C4-2B (cell line): ENCODE data around the gene KAT2B.

Experiments used
- CTCF ChIP-seq: fragments of 450-650 bp; conservative IDR thresholded peaks from 2 replicates; pipeline ENCODE4 v1.5.1; 2017; ENCODE audit warnings: mild to moderate bottlenecking
- ZFX ChIP-seq: fragments of 450-650 bp; IDR thresholded peaks from 2 replicates; pipeline ENCODE4 v1.6.1; 2017

GRCh38 chr3:20076296-20076997, 36.2 kb downstream of the KAT2B start:
- TF ChIP-seq CTCF (no peak), ZFX (no peak)
